ENCODE data around the gene ZNRF3.

ZNRF3 gene

GRCh38 chr22:29103121-29103520, 219.7 kb downstream of the ZNRF3 start:
- ATAC-seq (ENCODE audit: insufficient read depth, low read depth) (no peak), DNase-seq (no peak)
- no peak overlapping the region for H3K27ac ChIP-seq (ENCODE audit: low read length)
- H3K4me3 ChIP-seq (ENCODE audit: low read depth in 1 of 2, low read length in 2 of 2), result no peak overlapping the region
- no peaks in the 10 kb centered on the region for H3K4me1 ChIP-seq (ENCODE audit: insufficient read depth, low read length)
- no peaks in the 10 kb centered on the region for H3K9me3 ChIP-seq (ENCODE audit: insufficient read depth, low read length, severe bottlenecking)
- H3K27me3 ChIP-seq (ENCODE audit: insufficient read depth, low read length, poor library complexity), result no peaks in the 10 kb centered on the region
- TF ChIP-seq EZH2 (IDR thresholded peaks at IDR 0.05; ENCODE audit: borderline replicate concordance, low read depth, low read length, severe bottlenecking) (no peak), CTCF (IDR thresholded peaks at IDR 0.05; ENCODE audit: borderline replicate concordance, extremely low read depth, low read length, poor library complexity, severe bottlenecking) (no peak)
- H3K9ac ChIP-seq (ENCODE audit: low read depth, low read length), result no peak overlapping the region
- no peaks in the 10 kb centered on the region for H4K20me1 ChIP-seq (ENCODE audit: insufficient read depth, low read length)
- peaks cover 47% of the 10 kb centered on the region for H3K36me3 ChIP-seq (ENCODE audit: insufficient read depth, low read length)
- no peak overlapping the region for H2AFZ ChIP-seq (ENCODE audit: low read depth, low read length)
- no peak overlapping the region for H3K4me2 ChIP-seq (ENCODE audit: insufficient read depth, low read length)
- no peaks in the 10 kb centered on the region for H3K79me2 ChIP-seq (ENCODE audit: insufficient read depth, low read length)

- Histone ChIP-seq H3K4me3 (ENCODE audit: low read depth in 1 of 2, low read length in 2 of 2) (no peak overlapping the region), H2AFZ (ENCODE audit: low read depth, low read length) (no peak overlapping the region), H3K27me3 (ENCODE audit: insufficient read depth, low read length, poor library complexity) (no peaks in the 10 kb centered on the region), H3K36me3 (ENCODE audit: insufficient read depth, low read length) (peaks cover 44% of the 10 kb centered on the region), H4K20me1 (ENCODE audit: insufficient read depth, low read length) (no peaks in the 10 kb centered on the region), H3K9ac (ENCODE audit: low read depth, low read length) (no peak overlapping the region), H3K9me3 (ENCODE audit: insufficient read depth, low read length, severe bottlenecking) (no peaks in the 10 kb centered on the region), H3K4me1 (ENCODE audit: insufficient read depth, low read length) (no peaks in the 10 kb centered on the region), H3K79me2 (ENCODE audit: insufficient read depth, low read length) (no peaks in the 10 kb centered on the region), H3K4me2 (ENCODE audit: insufficient read depth, low read length) (no peak overlapping the region), H3K27ac (ENCODE audit: low read length) (no peak overlapping the region)
- DNase-seq (no peak), ATAC-seq (ENCODE audit: insufficient read depth, low read depth) (no peak)
- no peak for TF ChIP-seq CTCF (IDR thresholded peaks at IDR 0.05; ENCODE audit: borderline replicate concordance, extremely low read depth, low read length, poor library complexity, severe bottlenecking)
- TF ChIP-seq EZH2 (IDR thresholded peaks at IDR 0.05; ENCODE audit: borderline replicate concordance, low read depth, low read length, severe bottlenecking), result no peak
Observed at GRCh38 chr22:29105468-29105867, 222.1 kb downstream of the ZNRF3 start.

DNA sequence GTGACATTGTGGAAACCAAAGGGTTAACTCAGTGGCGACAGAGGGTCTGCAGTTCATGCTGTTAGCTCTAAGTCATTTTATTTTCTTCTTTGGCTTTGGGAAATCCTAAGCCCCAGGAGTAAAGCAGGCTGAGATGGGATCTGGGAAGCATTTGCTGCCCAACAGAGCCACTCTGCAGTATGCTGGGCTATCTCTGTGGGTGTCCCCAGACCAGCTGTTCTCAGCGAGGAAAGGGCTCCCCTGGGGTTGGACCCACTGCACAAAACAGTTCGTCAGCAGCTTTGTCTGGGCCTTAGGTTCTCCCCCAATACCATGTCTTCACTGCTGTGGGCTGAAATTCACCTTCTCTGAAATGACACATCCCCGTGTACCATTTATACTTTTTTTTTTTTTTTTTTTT, 223.5 kb downstream of the ZNRF3 start:
- Histone ChIP-seq H3K27ac (ENCODE audit: low read length) (no peak overlapping the region), H3K4me2 (ENCODE audit: insufficient read depth, low read length) (no peak overlapping the region), H4K20me1 (ENCODE audit: insufficient read depth, low read length) (no peaks in the 10 kb centered on the region), H3K9ac (ENCODE audit: low read depth, low read length) (no peak overlapping the region), H3K79me2 (ENCODE audit: insufficient read depth, low read length) (no peaks in the 10 kb centered on the region), H3K9me3 (ENCODE audit: insufficient read depth, low read length, severe bottlenecking) (no peaks in the 10 kb centered on the region), H3K4me3 (ENCODE audit: low read depth in 1 of 2, low read length in 2 of 2) (no peak overlapping the region), H3K4me1 (ENCODE audit: insufficient read depth, low read length) (no peaks in the 10 kb centered on the region), H3K27me3 (ENCODE audit: insufficient read depth, low read length, poor library complexity) (no peaks in the 10 kb centered on the region), H2AFZ (ENCODE audit: low read depth, low read length) (no peak overlapping the region), H3K36me3 (ENCODE audit: insufficient read depth, low read length) (peaks cover 37% of the 10 kb centered on the region)
- DNase-seq (no peak), ATAC-seq (ENCODE audit: insufficient read depth, low read depth) (no peak)
- no peak for TF ChIP-seq CTCF (IDR thresholded peaks at IDR 0.05; ENCODE audit: borderline replicate concordance, extremely low read depth, low read length, poor library complexity, severe bottlenecking)
- no peak for TF ChIP-seq EZH2 (IDR thresholded peaks at IDR 0.05; ENCODE audit: borderline replicate concordance, low read depth, low read length, severe bottlenecking)
